NT2/D1 (cell line): ENCODE measurements around the gene IQCK.

Source experiments
- SUZ12 ChIP-seq: IDR thresholded peaks from 2 replicates; pipeline ENCODE4 v1.6.1; 2011; ENCODE audit not compliant: insufficient read length, insufficient read depth; ENCODE audit errors: extremely low read depth
- ZNF274 ChIP-seq: IDR thresholded peaks from 2 replicates; pipeline ENCODE4 v1.6.1; 2011; ENCODE audit warnings: mild to moderate bottlenecking, low read depth, low read length

- TF ChIP-seq SUZ12, result no peak
- no peak for TF ChIP-seq ZNF274
Measured at GRCh38 chr16:19835196-19835595, 117.1 kb downstream of the IQCK start.
